B cell (primary cell): ENCODE measurements around the gene IFNA13.

Source experiments
- CTCF ChIP-seq: fragments of 200-600 bp; IDR thresholded peaks from one replicate; pipeline ENCODE4 v1.8.0; 2022; ENCODE audit warnings: antibody characterized with exemption, mild to moderate bottlenecking
- EZH2 ChIP-seq: IDR thresholded peaks from 2 replicates; pipeline ENCODE4 v1.6.1; 2012; ENCODE audit warnings: borderline replicate concordance, low read depth, mild to moderate bottlenecking, moderate library complexity, low read length; ENCODE audit not compliant: insufficient read depth, poor library complexity, severe bottlenecking

- no peak for TF ChIP-seq CTCF
- TF ChIP-seq EZH2, result no peak
These were observed 13.8 kb upstream of the IFNA13 start for GRCh38 chr9:21381448-21382339.
